Subcutaneous adipose tissue (tissue), 4 donors: ENCODE measurements around the gene DPEP1. TPM values are rescaled to one million over a fixed set of nuclear protein-coding genes. Genes with fewer than 3 reads are reported as not detected.

Experiments used
- total RNA-seq, 4 donors: library from RNA; depleted of rRNA; stranded (reverse); fragments of >200 nt; gene quantifications; one replicate each; pipeline ENCODE4 v1.1.0, GENCODE V29; 2016
- TF ChIP-seq, protein P1 (sequence below): fragments of 450-650 bp; IDR thresholded peaks from one replicate; pipeline ENCODE4 v1.5.1; 2016; ENCODE audit warnings: low read depth, mild to moderate bottlenecking, control low read depth, antibody characterized with exemption, moderate library complexity

The DPEP1 gene
- total RNA-seq, 4 donors from 2014 or later: 2.3 TPM; not detected in 3

GRCh38 chr16:89602952-89603590 lies 10.4 kb upstream of the DPEP1 start:
- TF ChIP-seq, protein P1, sequence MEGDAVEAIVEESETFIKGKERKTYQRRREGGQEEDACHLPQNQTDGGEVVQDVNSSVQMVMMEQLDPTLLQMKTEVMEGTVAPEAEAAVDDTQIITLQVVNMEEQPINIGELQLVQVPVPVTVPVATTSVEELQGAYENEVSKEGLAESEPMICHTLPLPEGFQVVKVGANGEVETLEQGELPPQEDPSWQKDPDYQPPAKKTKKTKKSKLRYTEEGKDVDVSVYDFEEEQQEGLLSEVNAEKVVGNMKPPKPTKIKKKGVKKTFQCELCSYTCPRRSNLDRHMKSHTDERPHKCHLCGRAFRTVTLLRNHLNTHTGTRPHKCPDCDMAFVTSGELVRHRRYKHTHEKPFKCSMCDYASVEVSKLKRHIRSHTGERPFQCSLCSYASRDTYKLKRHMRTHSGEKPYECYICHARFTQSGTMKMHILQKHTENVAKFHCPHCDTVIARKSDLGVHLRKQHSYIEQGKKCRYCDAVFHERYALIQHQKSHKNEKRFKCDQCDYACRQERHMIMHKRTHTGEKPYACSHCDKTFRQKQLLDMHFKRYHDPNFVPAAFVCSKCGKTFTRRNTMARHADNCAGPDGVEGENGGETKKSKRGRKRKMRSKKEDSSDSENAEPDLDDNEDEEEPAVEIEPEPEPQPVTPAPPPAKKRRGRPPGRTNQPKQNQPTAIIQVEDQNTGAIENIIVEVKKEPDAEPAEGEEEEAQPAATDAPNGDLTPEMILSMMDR: no peak

DNA sequence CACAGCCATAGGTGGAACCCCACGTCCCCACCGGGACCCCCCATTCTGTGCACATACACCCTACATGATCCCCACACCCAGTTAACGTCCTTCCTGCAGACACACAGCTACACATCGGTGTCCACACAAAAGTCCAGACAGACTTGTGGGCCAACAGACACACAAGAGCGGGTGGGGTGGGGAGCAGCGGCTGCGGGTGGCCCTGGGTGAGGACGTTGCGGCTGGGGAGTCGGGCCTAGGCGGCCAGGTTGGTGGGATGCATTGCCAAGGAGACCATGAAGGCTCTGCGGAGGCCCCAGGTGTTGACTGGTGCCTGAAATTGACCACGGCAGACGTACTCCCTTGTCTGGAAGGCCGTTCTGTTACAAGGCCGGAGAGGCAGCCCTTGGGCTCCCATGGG lies 8.7 kb upstream of the DPEP1 start:
- TF ChIP-seq, protein P1: no peak

DNA sequence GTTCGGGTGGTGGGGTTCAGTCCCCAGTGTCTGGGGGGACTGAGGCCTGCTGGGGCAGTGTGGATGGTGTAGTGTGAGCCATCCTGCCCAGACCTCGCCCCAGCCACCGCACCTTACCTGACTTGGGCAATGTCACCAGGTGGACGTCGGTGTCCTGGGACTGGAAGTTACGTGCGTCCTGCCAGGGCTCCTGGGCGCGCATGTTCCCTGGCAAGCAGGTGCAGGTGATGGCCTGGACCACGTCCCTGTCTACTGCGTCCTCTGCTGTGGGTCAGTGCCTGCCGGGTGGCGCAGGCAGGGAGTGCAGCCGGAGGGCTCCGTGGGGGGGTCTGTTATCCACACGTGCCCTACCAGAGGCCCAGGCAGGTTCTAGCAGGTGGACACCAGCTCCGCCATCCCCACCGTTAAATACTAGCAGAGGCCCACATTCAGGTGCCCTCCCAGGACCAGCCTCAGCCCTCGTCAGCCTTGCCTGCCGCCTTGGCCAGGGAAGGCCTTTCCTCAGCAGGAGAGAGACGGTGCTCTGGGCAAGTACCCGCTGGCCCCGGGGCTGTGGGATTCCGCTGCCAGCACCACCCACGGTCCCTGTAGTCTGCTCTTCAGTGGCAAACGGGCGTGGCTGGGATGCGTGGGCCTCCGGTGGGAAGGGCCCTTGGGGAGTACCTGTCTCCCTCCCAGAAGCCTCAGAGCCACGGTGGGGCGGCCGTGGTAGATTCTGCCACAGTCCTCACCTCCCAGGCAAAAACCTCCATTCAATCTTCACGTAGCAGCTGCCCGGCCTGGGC lies 8.1 kb upstream of the DPEP1 start:
- TF ChIP-seq, protein P1: no peak

- TF ChIP-seq, protein P1: no peak
Measured at GRCh38 chr16:89606006-89606405, 7.4 kb upstream of the DPEP1 start.

DNA sequence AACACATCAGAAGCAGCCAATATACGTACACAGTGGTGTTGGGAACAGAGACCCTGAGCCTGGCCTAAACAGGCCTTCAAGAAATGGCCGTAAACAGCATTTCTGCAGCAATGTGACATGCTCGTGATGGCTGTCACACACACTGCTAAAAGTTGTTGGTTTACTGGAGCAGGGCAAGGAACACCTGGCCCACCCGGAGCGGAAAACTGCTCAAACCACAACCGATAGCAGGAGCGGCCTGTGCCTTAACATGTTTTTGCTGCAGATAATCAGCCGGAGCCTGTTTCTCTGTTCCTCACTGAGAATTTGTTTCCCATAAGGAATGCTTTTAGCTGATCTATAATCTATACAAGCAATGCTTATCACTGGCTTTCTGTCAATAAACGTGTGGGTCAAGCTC lies 6.0 kb upstream of the DPEP1 start:
- TF ChIP-seq, protein P1: no peak

GRCh38 chr16:89607937-89608740 lies 5.3 kb upstream of the DPEP1 start:
- TF ChIP-seq, protein P1: no peak

DNA sequence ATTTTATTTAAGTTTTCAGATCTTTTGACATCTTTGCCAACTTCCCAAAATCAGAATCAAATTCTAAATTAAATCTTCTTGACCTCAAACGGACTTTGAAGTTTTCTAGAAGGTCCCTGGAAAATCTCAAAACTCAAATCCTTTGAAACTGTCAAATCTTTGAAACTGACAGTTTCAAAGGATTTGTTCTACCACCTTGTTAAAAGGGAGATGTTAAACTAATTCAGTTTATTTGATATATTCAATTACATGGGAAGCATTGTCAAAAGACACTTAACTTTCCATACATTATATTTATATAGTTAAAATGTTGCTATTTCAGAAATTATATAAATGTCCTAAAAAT lies 3.4 kb upstream of the DPEP1 start:
- TF ChIP-seq, protein P1: no peak
